OCI-LY1 (cell line): ENCODE results near the gene ZFHX3.

Experiments
- CTCF ChIP-seq: fragments of 200-600 bp; sonication (generic), shearing (Covaris generic); IDR thresholded peaks from 2 replicates; pipeline ENCODE4 v1.5.1; 2017; ENCODE audit warnings: mild to moderate bottlenecking, antibody characterized with exemption, low read length, moderate library complexity, mixed read lengths
- EZH2 ChIP-seq: fragments of 200-600 bp; sonication (generic), shearing (Covaris generic); IDR thresholded peaks from 2 replicates; pipeline ENCODE4 v1.8.0; 2017; ENCODE audit warnings: borderline replicate concordance, mixed run types, mild to moderate bottlenecking, antibody characterized with exemption, low read length, moderate library complexity, mixed read lengths

- no peak for TF ChIP-seq CTCF
- TF ChIP-seq EZH2: no peak
These were observed 38.2 kb upstream of the ZFHX3 start for GRCh38 chr16:73086108-73086507.
